ENCODE data around the gene STARD3NL.
"Not testable (repeated sequence)": the region's sequence is repeated elsewhere in the genome, so short reads cannot be mapped to it uniquely, and the experiment has no call there.

Gene STARD3NL

GRCh38 chr7:38222481-38223096, 44.5 kb downstream of the STARD3NL start:
- Mint-ChIP-seq H3K27me3 (no peaks in the 10 kb centered on the region), H3K9me3 (no peaks in the 10 kb centered on the region), H3K4me3 (no peak overlapping the region), H3K36me3 (ENCODE audit: low read depth) (peaks cover 54% of the 10 kb centered on the region), H3K4me1 (ENCODE audit: low read depth) (peaks cover 17% of the 10 kb centered on the region), H3K27ac (no peak overlapping the region)
- intact Hi-C loops (cut with micrococcal nuclease), result loop anchor here (1.0 to 5.0 kb wide), 2 partner anchors 115 to 320 kb away; no protein-coding TSS in a partner anchor

DNA sequence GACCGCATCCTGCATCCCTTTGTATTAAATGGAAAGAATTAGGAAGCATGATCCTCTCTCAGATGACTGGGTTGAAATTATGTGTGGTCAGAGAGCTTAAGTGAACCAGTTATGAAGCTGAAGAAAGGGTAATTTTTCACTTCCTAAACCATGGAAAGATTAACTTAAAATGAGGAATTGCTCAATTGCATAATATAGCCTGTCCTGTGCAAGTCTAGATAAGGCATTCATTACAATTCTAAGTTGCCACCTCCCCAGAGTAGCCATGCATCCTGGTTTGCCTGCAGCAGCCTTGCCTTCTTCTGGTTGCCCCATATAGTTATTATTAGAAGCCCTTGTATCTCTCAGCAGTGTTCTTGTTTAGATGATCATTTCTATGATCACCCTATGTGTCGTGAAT, 45.3 kb downstream of the STARD3NL start:
- peaks cover 19% of the 10 kb centered on the region for H3K4me1 Mint-ChIP-seq (ENCODE audit: low read depth)
- H3K27ac Mint-ChIP-seq, result no peak overlapping the region
- no peaks in the 10 kb centered on the region for H3K27me3 Mint-ChIP-seq
- intact Hi-C loops (cut with micrococcal nuclease), result loop anchor here (5.0 kb wide), 1 partner anchor 321 kb away; no protein-coding TSS in a partner anchor
- H3K4me3 Mint-ChIP-seq, result no peak overlapping the region
- H3K36me3 Mint-ChIP-seq (ENCODE audit: low read depth), result peaks cover 51% of the 10 kb centered on the region
- no peaks in the 10 kb centered on the region for H3K9me3 Mint-ChIP-seq

GRCh38 chr7:38224392-38224791, 46.3 kb downstream of the STARD3NL start:
- Mint-ChIP-seq H3K27me3 (no peaks in the 10 kb centered on the region), H3K4me3 (no peak overlapping the region), H3K4me1 (ENCODE audit: low read depth) (peaks cover 19% of the 10 kb centered on the region), H3K36me3 (ENCODE audit: low read depth) (peaks cover 53% of the 10 kb centered on the region), H3K27ac (no peak overlapping the region), H3K9me3 (no peaks in the 10 kb centered on the region)
- intact Hi-C loops (cut with micrococcal nuclease), result loop anchor here (5.0 kb wide), 1 partner anchor 322 kb away; no protein-coding TSS in a partner anchor

- intact Hi-C loops (cut with micrococcal nuclease), result no loop called here
Observed at GRCh38 chr7:38229386-38229785, 51.3 kb downstream of the STARD3NL start.

DNA sequence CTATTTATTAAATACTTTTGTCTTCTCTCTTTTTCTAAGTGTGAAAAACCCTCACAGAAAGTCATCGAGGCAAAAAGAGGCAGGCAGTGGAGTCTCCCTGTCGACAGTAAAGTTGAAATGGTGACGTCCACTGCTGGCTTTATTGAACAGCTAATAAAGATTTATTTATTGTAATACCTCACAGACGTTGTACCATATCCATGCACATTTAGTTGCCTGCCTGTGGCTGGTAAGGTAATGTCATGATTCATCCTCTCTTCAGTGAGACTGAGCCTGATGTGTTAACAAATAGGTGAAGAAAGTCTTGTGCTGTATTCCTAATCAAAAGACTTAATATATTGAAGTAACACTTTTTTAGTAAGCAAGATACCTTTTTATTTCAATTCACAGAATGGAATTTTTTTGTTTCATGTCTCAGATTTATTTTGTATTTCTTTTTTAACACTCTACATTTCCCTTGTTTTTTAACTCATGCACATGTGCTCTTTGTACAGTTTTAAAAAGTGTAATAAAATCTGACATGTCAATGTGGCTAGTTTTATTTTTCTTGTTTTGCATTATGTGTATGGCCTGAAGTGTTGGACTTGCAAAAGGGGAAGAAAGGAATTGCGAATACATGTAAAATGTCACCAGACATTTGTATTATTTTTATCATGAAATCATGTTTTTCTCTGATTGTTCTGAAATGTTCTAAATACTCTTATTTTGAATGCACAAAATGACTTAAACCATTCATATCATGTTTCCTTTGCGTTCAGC, 52.0 kb downstream of the STARD3NL start:
- Mint-ChIP-seq H3K36me3 (ENCODE audit: low read depth) (peaks cover 50% of the 10 kb centered on the region), H3K27ac (no peak overlapping the region), H3K27me3 (no peaks in the 10 kb centered on the region), H3K4me1 (ENCODE audit: low read depth) (peaks cover 15% of the 10 kb centered on the region), H3K4me3 (no peak overlapping the region), H3K9me3 (no peaks in the 10 kb centered on the region)
- intact Hi-C loops (cut with micrococcal nuclease), result no loop called here

More at GRCh38 chr7:38229386-38229785, 51.3 kb downstream of the STARD3NL start:
- Mint-ChIP-seq H3K27me3 (no peaks in the 10 kb centered on the region), H3K4me3 (no peak overlapping the region), H3K9me3 (no peaks in the 10 kb centered on the region), H3K27ac (no peak overlapping the region), H3K36me3 (ENCODE audit: low read depth) (peaks cover 51% of the 10 kb centered on the region), H3K4me1 (ENCODE audit: low read depth) (peaks cover 15% of the 10 kb centered on the region)

- Mint-ChIP-seq H3K4me3 (no peak overlapping the region), H3K27me3 (no peaks in the 10 kb centered on the region), H3K27ac (peak overlapping the region; percentile 30), H3K36me3 (ENCODE audit: low read depth) (peaks cover 32% of the 10 kb centered on the region), H3K9me3 (no peaks in the 10 kb centered on the region), H3K4me1 (ENCODE audit: low read depth) (peaks cover 11% of the 10 kb centered on the region)
- intact Hi-C loops (cut with micrococcal nuclease), result no loop called here
Observed at GRCh38 chr7:38232502-38233366, 54.7 kb downstream of the STARD3NL start.

DNA sequence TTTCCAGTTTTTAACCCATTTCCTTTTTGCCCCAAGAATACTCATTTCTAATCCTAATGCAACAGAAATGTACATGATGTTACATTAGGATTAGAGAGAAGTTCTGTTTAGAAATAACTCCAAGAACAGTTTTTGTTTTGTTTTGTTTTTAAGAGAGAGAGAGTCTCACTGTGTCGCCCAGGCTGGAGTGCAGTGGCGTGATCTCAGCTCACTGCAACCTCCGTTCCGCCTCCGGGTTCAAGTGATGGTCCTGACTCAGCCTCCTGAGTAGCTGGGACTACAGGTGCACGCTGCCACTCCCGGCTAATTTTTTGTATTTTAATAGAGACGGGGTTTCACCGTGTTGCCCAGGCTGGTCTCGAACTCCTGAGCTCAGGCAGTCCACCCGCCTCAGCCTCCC, 56.7 kb downstream of the STARD3NL start:
- Mint-ChIP-seq H3K4me1 (ENCODE audit: low read depth) (peaks cover 11% of the 10 kb centered on the region), H3K36me3 (ENCODE audit: low read depth) (peaks cover 22% of the 10 kb centered on the region)
- intact Hi-C loops (cut with micrococcal nuclease); H3K27me3 Mint-ChIP-seq; H3K27ac Mint-ChIP-seq; H3K4me3 Mint-ChIP-seq; H3K9me3 Mint-ChIP-seq: not testable (repeated sequence)

DNA sequence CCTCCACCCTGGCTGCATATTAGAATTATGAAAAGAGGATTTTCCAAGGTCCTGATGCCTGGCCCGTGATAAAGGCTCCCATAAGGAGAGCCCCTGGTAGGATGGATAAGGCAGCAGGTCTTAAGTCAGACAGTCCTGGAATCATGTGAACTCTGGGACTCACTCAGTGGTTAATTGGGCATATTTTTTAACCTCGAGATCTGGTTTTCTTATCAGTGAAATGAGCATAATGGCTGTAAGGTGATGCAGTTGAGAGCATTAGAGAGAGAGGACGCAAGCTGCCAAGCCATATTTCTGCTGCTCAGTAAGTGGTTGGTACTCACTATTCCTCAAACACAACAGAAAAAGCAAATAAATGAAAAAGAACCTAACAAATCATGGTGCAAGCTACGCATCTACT, 57.6 kb downstream of the STARD3NL start:
- intact Hi-C loops (cut with micrococcal nuclease), result no loop called here
- Mint-ChIP-seq H3K4me1 (ENCODE audit: low read depth) (peaks cover 11% of the 10 kb centered on the region), H3K4me3 (no peak overlapping the region), H3K27me3 (no peaks in the 10 kb centered on the region), H3K27ac (no peak overlapping the region), H3K9me3 (no peaks in the 10 kb centered on the region), H3K36me3 (ENCODE audit: low read depth) (peaks cover 14% of the 10 kb centered on the region)

- H3K9me3 Mint-ChIP-seq; H3K4me3 Mint-ChIP-seq; H3K27me3 Mint-ChIP-seq; H3K4me1 Mint-ChIP-seq (ENCODE audit: low read depth); H3K27ac Mint-ChIP-seq; intact Hi-C loops (cut with micrococcal nuclease); H3K36me3 Mint-ChIP-seq (ENCODE audit: low read depth): not testable (repeated sequence)
Observed at GRCh38 chr7:38239129-38239528, 61.1 kb downstream of the STARD3NL start.

- Mint-ChIP-seq H3K4me3 (no peak overlapping the region), H3K4me1 (ENCODE audit: low read depth) (peaks cover 8% of the 10 kb centered on the region), H3K36me3 (ENCODE audit: low read depth) (no peaks in the 10 kb centered on the region), H3K27ac (no peak overlapping the region), H3K9me3 (no peaks in the 10 kb centered on the region), H3K27me3 (no peaks in the 10 kb centered on the region)
- intact Hi-C loops (cut with micrococcal nuclease), result no loop called here
Observed at GRCh38 chr7:38241071-38241470, 63.0 kb downstream of the STARD3NL start.

GRCh38 chr7:38242814-38243213, 64.8 kb downstream of the STARD3NL start:
- Mint-ChIP-seq H3K4me1 (ENCODE audit: low read depth) (peaks cover 8% of the 10 kb centered on the region), H3K9me3 (no peaks in the 10 kb centered on the region), H3K4me3 (no peak overlapping the region), H3K27ac (no peak overlapping the region), H3K36me3 (ENCODE audit: low read depth) (no peaks in the 10 kb centered on the region), H3K27me3 (no peaks in the 10 kb centered on the region)
- intact Hi-C loops (cut with micrococcal nuclease), result no loop called here

DNA sequence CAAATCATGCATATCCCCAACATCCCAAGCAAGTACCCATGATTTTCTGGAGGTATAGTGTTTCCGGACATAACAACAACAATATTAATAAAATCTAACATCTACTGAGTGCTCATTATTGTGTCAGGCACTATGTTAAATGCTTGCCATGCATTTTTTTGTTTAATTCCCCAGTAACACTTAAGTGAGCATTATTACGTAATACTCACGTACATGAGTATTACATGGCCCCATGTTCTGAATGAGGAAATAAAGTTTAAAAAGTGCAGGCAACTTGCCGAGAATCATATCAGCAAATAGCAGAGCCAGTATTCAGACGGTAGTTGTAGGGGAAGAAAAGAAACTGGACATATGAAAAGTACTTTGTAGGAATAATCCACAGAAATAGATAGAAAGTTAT, 65.3 kb downstream of the STARD3NL start:
- intact Hi-C loops (cut with micrococcal nuclease); H3K9me3 Mint-ChIP-seq; H3K27ac Mint-ChIP-seq; H3K27me3 Mint-ChIP-seq; H3K36me3 Mint-ChIP-seq (ENCODE audit: low read depth); H3K4me1 Mint-ChIP-seq (ENCODE audit: low read depth); H3K4me3 Mint-ChIP-seq: not testable (repeated sequence)

- intact Hi-C loops (cut with micrococcal nuclease), result no loop called here
- no peaks in the 10 kb centered on the region for H3K9me3 Mint-ChIP-seq
- no peaks in the 10 kb centered on the region for H3K36me3 Mint-ChIP-seq (ENCODE audit: low read depth)
- H3K27ac Mint-ChIP-seq, result no peak overlapping the region
- no peaks in the 10 kb centered on the region for H3K27me3 Mint-ChIP-seq
- H3K4me1 Mint-ChIP-seq (ENCODE audit: low read depth), result peaks cover 8% of the 10 kb centered on the region
- H3K4me3 Mint-ChIP-seq, result no peak overlapping the region
Observed at GRCh38 chr7:38244516-38244915, 66.5 kb downstream of the STARD3NL start.

- Mint-ChIP-seq H3K27ac (no peak overlapping the region), H3K36me3 (ENCODE audit: low read depth) (no peaks in the 10 kb centered on the region)
- intact Hi-C loops (cut with micrococcal nuclease), result no loop called here
Observed at GRCh38 chr7:38245409-38245977, 67.4 kb downstream of the STARD3NL start.

More at GRCh38 chr7:38245409-38245977, 67.4 kb downstream of the STARD3NL start:
- H3K27me3 Mint-ChIP-seq, result no peaks in the 10 kb centered on the region
- H3K9me3 Mint-ChIP-seq, result no peaks in the 10 kb centered on the region
- H3K4me3 Mint-ChIP-seq, result no peak overlapping the region
- peaks cover 13% of the 10 kb centered on the region for H3K4me1 Mint-ChIP-seq (ENCODE audit: low read depth)
